HepG2 (cell line): ENCODE measurements around the gene GPR37.

Source experiments
- CTCF ChIP-seq: sonication (generic); formaldehyde crosslinking; IDR thresholded peaks from 2 replicates; pipeline ENCODE4 v1.5.0; 2020; ENCODE audit warnings: mild to moderate bottlenecking, missing genetic modification reagents, moderate library complexity
- DRAP1 ChIP-seq: IDR thresholded peaks from 2 replicates; pipeline ENCODE4 v1.6.1; 2016; ENCODE audit warnings: missing genetic modification reagents, missing compliant biosample characterization
- FOXA1 ChIP-seq, 2 experiments: fragments of 450-650 bp in 1 of 2; sonication (generic) in 1 of 2; formaldehyde crosslinking in 1 of 2; IDR thresholded peaks; 2 replicates each; pipeline versions ENCODE4 v1.4.0 to v1.6.1; 2016 to 2020; ENCODE audit warnings: missing genetic modification reagents in 1 of 2
- FOXJ3 ChIP-seq: sonication (generic); formaldehyde crosslinking; IDR thresholded peaks from 2 replicates; pipeline ENCODE4 v1.4.0; 2020; ENCODE audit warnings: missing genetic modification reagents, mild to moderate bottlenecking, borderline replicate concordance

- no peak for TF ChIP-seq FOXA1 (IDR thresholded peaks at IDR 0.05)
- no peak for TF ChIP-seq FOXA1 (CRISPR knock-in tag; IDR thresholded peaks at IDR 0.05)
- TF ChIP-seq FOXJ3 (CRISPR knock-in tag), result no peak
- TF ChIP-seq DRAP1 (CRISPR knock-in tag), result no peak
- TF ChIP-seq CTCF, result no peak
Measured at GRCh38 chr7:124801330-124801895, 35.8 kb upstream of the GPR37 start.
